Gastrocnemius medialis (tissue), 4 donors: ENCODE measurements around the gene IL1RL1. TPM values are rescaled to one million over a fixed set of nuclear protein-coding genes. Genes with fewer than 3 reads are reported as not detected.

ENCODE experiments used
- ATAC-seq, 2 donors: fragments of 150-250 bp; one replicate each; pipeline ENCODE4 v1.9.1; 2016
- DNase-seq, 2 donors: peaks; one replicate each; pipeline ENCODE4 v3.0.0-alpha.2; 2019
- H3K27ac ChIP-seq, 4 donors: fragments of 200-600 bp; sonication (generic); 1 replicate in 1 of 4; 2 replicates in 3 of 4; pipeline ENCODE4 v1.5.1; 2016 to 2018; ENCODE audit warnings: mild to moderate bottlenecking in 2 of 4, moderate library complexity in 1 of 4
- H3K27me3 ChIP-seq, 3 donors: fragments of 200-600 bp; sonication (generic) in 2 of 3; 1 replicate in 1 of 3; 2 replicates in 2 of 3; pipeline versions ENCODE4 v1.5.1 to v1.6.0; 2016 to 2019; ENCODE audit warnings: mild to moderate bottlenecking in 1 of 3, moderate library complexity in 1 of 3
- H3K36me3 ChIP-seq, 2 donors: fragments of 200-600 bp; sonication (generic) in 1 of 2; one replicate each; pipeline ENCODE4 v1.5.1; 2017 to 2018
- H3K4me1 ChIP-seq, 2 donors: fragments of 200-600 bp; sonication (generic) in 1 of 2; one replicate each; pipeline ENCODE4 v1.5.1; 2016 to 2017; ENCODE audit warnings: mild to moderate bottlenecking in 2 of 2
- H3K4me3 ChIP-seq, 4 donors: fragments of 200-600 bp; sonication (generic) in 3 of 4; 1 replicate in 1 of 4; 2 replicates in 3 of 4; pipeline ENCODE4 v1.5.1; 2016 to 2019; ENCODE audit warnings: mild to moderate bottlenecking in 2 of 4
- H3K9me3 ChIP-seq, 3 donors: fragments of 200-600 bp; sonication (generic) in 2 of 3; 1 replicate in 1 of 3; 2 replicates in 2 of 3; pipeline ENCODE4 v1.5.1; 2016 to 2019
- CTCF ChIP-seq, 5 experiments: fragments of 450-650 bp in 3 of 5; fragments of 200-600 bp in 2 of 5; sonication (generic) in 2 of 5; IDR thresholded peaks in 4 of 5; conservative IDR thresholded peaks in 1 of 5; 1 replicate in 4 of 5; 2 replicates in 1 of 5; pipeline ENCODE4 v1.5.1; 2016 to 2019; ENCODE audit warnings: antibody characterized with exemption in 5 of 5, mild to moderate bottlenecking in 3 of 5, moderate library complexity in 3 of 5
- POLR2A ChIP-seq, 2 donors: fragments of 450-650 bp; IDR thresholded peaks; one replicate each; pipeline ENCODE4 v1.6.1; 2017; ENCODE audit warnings: antibody characterized with exemption in 2 of 2, mild to moderate bottlenecking in 2 of 2, moderate library complexity in 2 of 2
- in situ Hi-C, 4 donors: fragments of 200-750 bp; cut with MboI; loops; one replicate each; pipeline versions ENCODE4 v1.15.0 to v1.8.0; 2017; ENCODE audit warnings: low sequenced_read_pairs in 4 of 4
- intact Hi-C: fragments of 100-400 bp; cut with DNase I; formaldehyde crosslinking; loops from one replicate; pipeline ENCODE4 v1.15.1; 2023; ENCODE audit warnings: low total_unique reads
- total RNA-seq, 4 donors: library from RNA; depleted of rRNA; stranded (reverse); fragments of >200 nt; gene quantifications; one replicate each; pipeline versions ENCODE4 v1.1.0 to v1.2.3, GENCODE V29; 2016

IL1RL1 gene
- total RNA-seq, 4 donors from 2014 or later: 0.82 to 6.8 (median 2.7) TPM

GRCh38 chr2:102392942-102393341, 81.6 kb downstream of the IL1RL1 start:
- ATAC-seq: no peak
- Histone ChIP-seq H3K4me1 (no peaks in the 10 kb centered on the region), H3K27ac (no peak overlapping the region), H3K9me3 (no peaks in the 10 kb centered on the region), H3K4me3 (no peak overlapping the region), H3K27me3 (no peaks in the 10 kb centered on the region), H3K36me3 (no peaks in the 10 kb centered on the region)
- DNase-seq: no peak
- in situ Hi-C loops (no loop called here), intact Hi-C loops (no loop called here)
- TF ChIP-seq POLR2A (IDR thresholded peaks at IDR 0.05) (no peak), CTCF (IDR thresholded peaks at IDR 0.05 in 4 of 5, conservative IDR thresholded peaks at IDR 0.05 in 1 of 5) (no peak)

- Histone ChIP-seq H3K27me3 (no peaks in the 10 kb centered on the region), H3K27ac (no peak overlapping the region), H3K36me3 (no peaks in the 10 kb centered on the region), H3K4me1 (no peaks in the 10 kb centered on the region), H3K4me3 (no peak overlapping the region), H3K9me3 (no peaks in the 10 kb centered on the region)
- intact Hi-C loops: no loop called here
- in situ Hi-C loops: no loop called here
- TF ChIP-seq POLR2A (IDR thresholded peaks at IDR 0.05) (no peak), CTCF (IDR thresholded peaks at IDR 0.05 in 4 of 5, conservative IDR thresholded peaks at IDR 0.05 in 1 of 5) (no peak)
- DNase-seq (no peak), ATAC-seq (no peak)
These were observed 84.6 kb downstream of the IL1RL1 start for GRCh38 chr2:102396012-102396411.

GRCh38 chr2:102397209-102397608, 85.8 kb downstream of the IL1RL1 start:
- no peak for TF ChIP-seq POLR2A (IDR thresholded peaks at IDR 0.05)
- no peak for TF ChIP-seq CTCF (IDR thresholded peaks at IDR 0.05 in 4 of 5, conservative IDR thresholded peaks at IDR 0.05 in 1 of 5)
- H3K9me3 ChIP-seq: no peaks in the 10 kb centered on the region
- H3K4me3 ChIP-seq: no peak overlapping the region
- H3K27me3 ChIP-seq: no peaks in the 10 kb centered on the region
- H3K36me3 ChIP-seq: no peaks in the 10 kb centered on the region
- no peaks in the 10 kb centered on the region for H3K4me1 ChIP-seq
- in situ Hi-C loops (no loop called here), intact Hi-C loops (no loop called here)
- ATAC-seq (no peak), DNase-seq (no peak)
- H3K27ac ChIP-seq: no peak overlapping the region

DNA sequence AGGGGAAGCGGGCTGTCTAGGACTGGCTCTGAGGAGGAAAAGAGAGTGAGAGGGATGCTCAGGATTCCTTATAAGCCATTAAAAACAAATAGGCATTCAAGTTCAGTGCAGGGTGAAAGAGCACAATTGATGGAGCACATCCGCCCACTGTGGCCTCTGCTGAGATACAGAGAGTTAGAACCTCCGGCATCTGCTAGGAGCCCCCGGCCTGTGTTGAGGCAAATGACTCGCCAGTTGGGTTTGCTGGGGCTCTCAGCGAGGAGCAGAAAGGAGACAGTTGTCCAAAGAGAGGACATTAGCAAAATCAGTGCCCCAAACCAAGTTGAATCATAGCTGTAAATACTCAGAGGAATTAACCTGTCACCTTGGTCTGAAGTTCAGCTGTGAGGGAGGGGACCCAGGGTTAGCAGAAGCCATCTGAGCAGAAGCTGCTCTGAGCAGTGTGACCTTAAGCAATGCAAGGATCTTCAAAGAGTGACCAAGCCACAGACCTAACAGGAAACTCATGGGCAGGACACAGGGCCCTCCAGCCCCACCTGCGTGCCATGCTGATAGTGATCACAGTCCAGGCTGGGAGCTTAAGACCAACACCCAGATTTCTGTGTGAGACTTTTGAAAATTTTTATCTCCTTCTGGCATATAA, 88.3 kb downstream of the IL1RL1 start:
- in situ Hi-C loops (no loop called here), intact Hi-C loops (no loop called here)
- Histone ChIP-seq H3K4me3 (no peak overlapping the region), H3K9me3 (no peaks in the 10 kb centered on the region), H3K27ac (no peak overlapping the region), H3K36me3 (no peaks in the 10 kb centered on the region), H3K27me3 (no peaks in the 10 kb centered on the region), H3K4me1 (no peaks in the 10 kb centered on the region)
- ATAC-seq (no peak), DNase-seq (no peak)
- TF ChIP-seq CTCF (IDR thresholded peaks at IDR 0.05 in 4 of 5, conservative IDR thresholded peaks at IDR 0.05 in 1 of 5) (no peak), POLR2A (IDR thresholded peaks at IDR 0.05) (no peak)

DNA sequence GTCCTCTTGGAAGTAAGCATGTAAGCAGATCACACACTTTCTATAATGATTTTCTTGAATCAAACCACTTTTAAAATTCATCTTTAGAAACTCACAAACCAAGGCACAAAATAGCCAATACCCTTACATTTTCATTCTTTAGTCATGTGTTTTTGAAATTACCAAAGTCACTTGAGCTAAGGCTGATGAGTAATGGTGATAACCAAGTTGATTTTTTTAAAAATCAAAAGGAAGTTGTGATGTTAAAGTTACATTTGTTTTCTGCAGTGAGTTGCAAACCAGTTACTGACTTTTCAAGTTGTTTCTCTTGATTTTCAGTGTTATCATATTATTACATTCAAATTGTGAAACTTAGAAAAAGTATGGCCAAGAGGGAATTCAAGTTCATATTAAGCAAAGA, 90.1 kb downstream of the IL1RL1 start:
- no peaks in the 10 kb centered on the region for H3K36me3 ChIP-seq
- in situ Hi-C loops (no loop called here), intact Hi-C loops (no loop called here)
- TF ChIP-seq CTCF (IDR thresholded peaks at IDR 0.05 in 4 of 5, conservative IDR thresholded peaks at IDR 0.05 in 1 of 5): no peak
- TF ChIP-seq POLR2A (IDR thresholded peaks at IDR 0.05): no peak
- H3K4me1 ChIP-seq: no peaks in the 10 kb centered on the region
- no peak overlapping the region for H3K27ac ChIP-seq
- no peak overlapping the region for H3K4me3 ChIP-seq
- H3K27me3 ChIP-seq: no peaks in the 10 kb centered on the region
- DNase-seq (no peak), ATAC-seq (no peak)
- H3K9me3 ChIP-seq: no peaks in the 10 kb centered on the region
